A673 (cell line): ENCODE measurements around the gene ADGRL1. TPM values are rescaled to one million over a fixed set of nuclear protein-coding genes. Genes with fewer than 3 reads are reported as not detected.
A peak's percentile ranks its signal among the peaks of the same experiment; 100 is the strongest.
"Not testable (repeated sequence)": the region's sequence is repeated elsewhere in the genome, so short reads cannot be mapped to it uniquely, and the experiment has no call there.

ENCODE experiments used
- Bru-seq: library from RNA; stranded (reverse); fragments of 400-500 nt; gene quantifications from one replicate; lab custom pipeline; 2021; lab: Mats Ljungman, UMichigan
- BruChase-seq, 2 experiments: library from RNA; stranded (reverse); fragments of 400-500 nt; gene quantifications; one replicate each; lab custom pipeline; 2021; lab: Mats Ljungman, UMichigan
- BruUV-seq: library from RNA; stranded (reverse); fragments of 400-500 nt; replicated peaks from 2 replicates; lab custom pipeline; 2021; lab: Mats Ljungman, UMichigan
- CTCF ChIA-PET: fragments of 300-600 bp; sonication (Branson Sonifier 250); formaldehyde crosslinking; loops from one replicate; lab custom pipeline; 2022; ENCODE audit warnings: antibody characterized with exemption; lab: Charles Lee
- POLR2A ChIA-PET: fragments of 300-600 bp; sonication (Branson Sonifier 250); formaldehyde crosslinking; loops from one replicate; lab custom pipeline; 2022; ENCODE audit warnings: antibody characterized with exemption; ENCODE audit not compliant: low non-redundant PET; lab: Charles Lee
- DNase-seq: peaks from one replicate; pipeline ENCODE4 v3.0.0-alpha.2; 2015; ENCODE audit warnings: low spot score
- H3K27ac ChIP-seq: fragments of 200-600 bp; sonication (generic); 2 replicates; pipeline ENCODE4 v1.5.1; 2016; ENCODE audit warnings: mixed run types, low read depth, mild to moderate bottlenecking, mixed read lengths, antibody characterized with exemption, low read length; ENCODE audit not compliant: poor library complexity, severe bottlenecking
- H3K27me3 ChIP-seq: fragments of 200-600 bp; sonication (generic); replicated peaks from 2 replicates; pipeline ENCODE4 v1.6.1; 2017; ENCODE audit warnings: mixed run types, low read depth, mild to moderate bottlenecking, mixed read lengths, antibody characterized with exemption, low read length; ENCODE audit not compliant: insufficient read depth, poor library complexity
- H3K36me3 ChIP-seq: fragments of 200-600 bp; sonication (generic); 2 replicates; pipeline ENCODE4 v1.6.1; 2016; ENCODE audit warnings: mixed run types, mild to moderate bottlenecking, mixed read lengths, antibody characterized with exemption, low read length; ENCODE audit not compliant: insufficient read depth, poor library complexity, severe bottlenecking
- H3K4me1 ChIP-seq: fragments of 200-600 bp; sonication (generic); 2 replicates; pipeline ENCODE4 v1.6.1; 2017; ENCODE audit warnings: mixed run types, mild to moderate bottlenecking, mixed read lengths, antibody characterized with exemption, low read length; ENCODE audit not compliant: insufficient read depth, poor library complexity, severe bottlenecking
- H3K4me3 ChIP-seq: fragments of 200-600 bp; sonication (generic); 2 replicates; pipeline ENCODE4 v1.5.1; 2016; ENCODE audit warnings: low read depth, mixed run types, mild to moderate bottlenecking, mixed read lengths, low read length; ENCODE audit not compliant: poor library complexity, severe bottlenecking
- H3K9me3 ChIP-seq: fragments of 200-600 bp; sonication (generic); 2 replicates; pipeline ENCODE4 v1.6.1; 2016; ENCODE audit warnings: mixed run types, low read depth, mild to moderate bottlenecking, mixed read lengths, antibody characterized with exemption, low read length; ENCODE audit not compliant: poor library complexity, severe bottlenecking
- intact Hi-C: fragments of 100-400 bp; cut with micrococcal nuclease; formaldehyde crosslinking; loops from one replicate; pipeline ENCODE4 v1.10.0; 2022; ENCODE audit not compliant: unreplicated experiment
- long read RNA-seq: library from polyadenylated mRNA; stranded (forward); transcript quantifications from one replicate; pipeline ENCODE4 v2.0.0, GENCODE V29; 2022
- total RNA-seq: library from RNA; stranded (reverse); gene quantifications from 2 replicates; pipeline ENCODE4 v1.2.3, GENCODE V29; 2021

Gene ADGRL1
- total RNA-seq: 66.1 and 72.0 TPM in 2 replicates
- Bru-seq, nascent RNA: percentile 57 among the genes with signal in this experiment
- percentile 71 among the genes with signal in this experiment for BruChase-seq, experiment 1, labeled RNA remaining after a 2-hour chase
- percentile 85 among the genes with signal in this experiment for BruChase-seq, experiment 2, labeled RNA remaining after a 6-hour chase
- long read RNA-seq, partial matches to known transcripts: 7 of 27 reads
- long read RNA-seq, other reads (novel, unspliced or antisense): 20 of 27 reads

- intact Hi-C loops, H3K27me3 ChIP-seq, CTCF ChIA-PET, DNase-seq, BruUV-seq, H3K4me1 ChIP-seq, H3K36me3 ChIP-seq, H3K9me3 ChIP-seq: not testable (repeated sequence)
- Histone ChIP-seq H3K4me3 (peak within 1 kb of the TSS; percentile 72), H3K27ac (peak within 1 kb of the TSS; percentile 91)
- POLR2A ChIA-PET: interaction anchor here (0.6 kb wide), 1 partner anchor 992 kb away, joined by 7 read pairs; no protein-coding TSS in a partner anchor
Measured at GRCh38 chr19:14205452-14206287, at the start of gene ADGRL1. ADGRL1 (minus strand) TSS chr19:14206169; CDS start chr19:14183602, 22,567 bp downstream.

DNA sequence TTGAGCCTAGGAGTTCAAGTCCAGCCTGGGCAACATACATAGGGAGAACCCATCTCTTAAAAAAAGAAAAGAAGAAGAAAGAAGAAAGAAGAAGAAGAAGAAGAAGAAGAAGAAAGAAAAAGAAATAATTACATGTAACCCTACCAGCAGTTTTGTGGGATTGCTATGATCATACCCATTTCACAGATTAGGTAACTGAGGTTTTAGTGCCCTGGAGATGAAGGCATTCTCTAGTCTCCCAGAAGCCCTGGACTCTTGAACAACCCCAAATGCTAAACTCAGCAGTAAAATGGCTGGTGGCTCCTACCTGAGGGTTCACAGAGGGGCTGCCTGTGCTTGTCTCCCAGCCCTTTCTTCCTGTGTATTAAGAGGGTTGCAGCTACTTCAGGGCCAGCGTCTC, 49.3 kb upstream of the ADGRL1 start:
- H3K27me3 ChIP-seq, DNase-seq, CTCF ChIA-PET: not testable (repeated sequence)

GRCh38 chr19:14253822-14254599, 48.0 kb upstream of the ADGRL1 start:
- H3K27ac ChIP-seq, intact Hi-C loops, H3K9me3 ChIP-seq, H3K4me3 ChIP-seq, H3K27me3 ChIP-seq, H3K4me1 ChIP-seq, POLR2A ChIA-PET, CTCF ChIA-PET, BruUV-seq, H3K36me3 ChIP-seq: not testable (repeated sequence)
- DNase-seq: peak; percentile 44

More for the DNA sequence above, 49.3 kb upstream of the ADGRL1 start:
- BruUV-seq, H3K36me3 ChIP-seq, H3K27ac ChIP-seq, H3K4me3 ChIP-seq, intact Hi-C loops, H3K9me3 ChIP-seq, POLR2A ChIA-PET, H3K4me1 ChIP-seq: not testable (repeated sequence)

DNA sequence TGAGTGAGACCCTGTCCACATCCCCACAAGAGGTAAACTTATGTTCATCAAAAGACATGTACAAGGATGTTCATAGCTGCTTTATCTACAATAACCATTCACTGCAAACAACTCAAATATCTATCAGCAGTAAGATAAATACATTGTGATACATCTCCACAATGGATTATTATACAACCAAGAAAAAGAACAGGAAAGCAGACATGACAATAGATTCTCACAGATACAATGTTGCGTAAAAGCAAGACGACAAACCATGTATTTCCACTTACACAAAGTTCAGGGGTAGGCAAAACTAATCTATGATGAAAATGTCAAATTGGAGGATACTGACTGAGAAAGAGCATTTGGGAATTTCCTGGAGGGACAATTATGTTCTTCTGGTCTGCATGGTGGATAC, 46.2 kb upstream of the ADGRL1 start:
- H3K36me3 ChIP-seq, CTCF ChIA-PET, BruUV-seq, DNase-seq, H3K27ac ChIP-seq, H3K27me3 ChIP-seq, H3K9me3 ChIP-seq, POLR2A ChIA-PET, H3K4me3 ChIP-seq, intact Hi-C loops: not testable (repeated sequence)
- H3K4me1 ChIP-seq: peaks cover 18% of the 10 kb centered on the region
